PFSK-1 (cell line): ENCODE data around the gene CALML5.

Source experiments
- FOXP2 ChIP-seq: optimal IDR thresholded peaks from 2 replicates; pipeline ENCODE3; 2011; ENCODE audit warnings: borderline replicate concordance, control low read depth, inconsistent platforms; ENCODE audit not compliant: insufficient read depth; ENCODE audit errors: extremely low read length, extremely low read depth
- POLR2AphosphoS5 ChIP-seq: IDR thresholded peaks from 2 replicates; pipeline ENCODE4 v1.6.1; 2012; ENCODE audit warnings: low read depth, mild to moderate bottlenecking, control low read depth, low read length, moderate library complexity
- REST ChIP-seq, 2 experiments: IDR thresholded peaks; 2 replicates each; pipeline versions ENCODE4 v1.6.1 to v1.8.0; 2011 to 2012; ENCODE audit warnings: low read depth in 2 of 2, low read length in 2 of 2, control low read depth in 1 of 2, inconsistent platforms in 1 of 2, mild to moderate bottlenecking in 1 of 2, moderate library complexity in 1 of 2; ENCODE audit not compliant: insufficient read depth in 1 of 2
- SIN3A ChIP-seq: IDR thresholded peaks from 2 replicates; pipeline ENCODE4 v1.6.1; 2012; ENCODE audit warnings: mild to moderate bottlenecking, low read length, moderate library complexity, borderline replicate concordance; ENCODE audit not compliant: insufficient read depth
- TAF1 ChIP-seq: IDR thresholded peaks from 2 replicates; pipeline ENCODE4 v1.6.1; 2012; ENCODE audit warnings: low read length, control low read depth, borderline replicate concordance; ENCODE audit not compliant: insufficient read depth

The CALML5 gene

DNA sequence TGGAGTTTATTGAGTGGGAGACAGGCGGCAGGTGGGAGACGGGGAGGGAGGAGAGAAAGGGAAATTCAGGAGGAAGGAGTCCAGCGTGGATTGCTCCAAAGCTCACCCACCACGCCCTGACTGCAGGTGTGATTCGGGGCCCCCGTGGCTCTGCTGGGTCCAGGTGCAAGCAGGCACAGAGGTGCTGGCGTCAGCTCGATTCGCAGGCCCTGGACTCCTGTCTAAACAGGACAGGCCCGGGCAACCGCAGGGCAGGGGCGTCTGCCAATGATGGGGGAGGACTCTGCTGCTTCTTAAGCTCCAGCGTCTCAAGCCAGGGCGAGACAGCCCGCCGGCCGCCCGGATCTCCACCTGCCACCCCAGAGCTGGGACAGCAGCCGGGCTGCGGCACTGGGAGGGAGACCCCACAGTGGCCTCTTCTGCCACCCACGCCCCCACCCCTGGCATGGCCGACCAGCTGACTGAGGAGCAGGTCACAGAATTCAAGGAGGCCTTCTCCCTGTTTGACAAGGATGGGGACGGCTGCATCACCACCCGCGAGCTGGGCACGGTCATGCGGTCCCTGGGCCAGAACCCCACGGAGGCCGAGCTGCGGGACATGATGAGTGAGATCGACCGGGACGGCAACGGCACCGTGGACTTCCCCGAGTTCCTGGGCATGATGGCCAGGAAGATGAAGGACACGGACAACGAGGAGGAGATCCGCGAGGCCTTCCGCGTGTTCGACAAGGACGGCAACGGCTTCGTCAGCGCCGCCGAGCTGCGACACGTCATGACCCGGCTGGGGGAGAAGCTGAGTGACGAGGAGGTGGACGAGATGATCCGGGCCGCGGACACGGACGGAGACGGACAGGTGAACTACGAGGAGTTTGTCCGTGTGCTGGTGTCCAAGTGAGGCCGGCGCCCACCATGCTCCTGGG lies 25.5 kb upstream of the CALML5 start, which contains the start of gene CALML3:
Gene CALML3 (plus strand): TSS at position 321 of the 920 bp plus-strand sequence. CDS start 125 bp downstream, at position 446.
- TF ChIP-seq REST (IDR thresholded peaks at IDR 0.05; ENCODE audit: insufficient read depth in 1 of 2, low read depth in 2 of 2, low read length in 2 of 2) = no peak
- no peak for TF ChIP-seq POLR2AphosphoS5
- no peak for TF ChIP-seq TAF1
- TF ChIP-seq FOXP2 = no peak
- no peak for TF ChIP-seq SIN3A

GRCh38 chr10:5523796-5524574 lies 24.6 kb upstream of the CALML5 start:
- TF ChIP-seq SIN3A (no peak), REST (IDR thresholded peaks at IDR 0.05; ENCODE audit: insufficient read depth in 1 of 2, low read depth in 2 of 2, low read length in 2 of 2) (no peak), POLR2AphosphoS5 (no peak), FOXP2 (no peak), TAF1 (no peak)

GRCh38 chr10:5522913-5523560 lies 23.7 kb upstream of the CALML5 start:
- TF ChIP-seq SIN3A = no peak
- no peak for TF ChIP-seq REST (IDR thresholded peaks at IDR 0.05; ENCODE audit: insufficient read depth in 1 of 2, low read depth in 2 of 2, low read length in 2 of 2)
- no peak for TF ChIP-seq FOXP2
- TF ChIP-seq TAF1 = no peak
- TF ChIP-seq POLR2AphosphoS5 = no peak

DNA sequence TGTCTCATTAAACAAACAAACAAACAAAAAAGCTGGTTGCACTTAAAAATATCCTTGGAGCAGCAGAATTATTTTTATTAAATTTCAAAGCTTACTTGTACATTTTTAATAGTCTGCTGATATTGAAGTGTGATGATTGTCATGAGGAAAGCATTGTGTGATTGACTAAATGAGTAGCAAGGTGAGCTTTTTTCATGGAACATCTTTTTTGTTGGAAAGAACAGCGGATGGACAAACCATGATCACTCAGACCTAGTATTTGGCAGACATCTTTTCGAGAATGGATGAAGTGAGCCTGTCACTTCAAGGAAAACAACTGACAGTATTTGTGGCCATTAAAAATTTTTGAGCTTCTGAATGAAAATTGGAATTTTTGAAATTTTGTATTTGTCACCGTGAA lies 19.7 kb upstream of the CALML5 start:
- TF ChIP-seq POLR2AphosphoS5 (no peak), TAF1 (no peak), REST (IDR thresholded peaks at IDR 0.05; ENCODE audit: insufficient read depth in 1 of 2, low read depth in 2 of 2, low read length in 2 of 2) (no peak), SIN3A (no peak), FOXP2 (no peak)
